IMR-90 (cell line): ENCODE data around the gene PPP2R1B. TPM values are rescaled to one million over a fixed set of nuclear protein-coding genes. Genes with fewer than 3 reads are reported as not detected.

Experiments
- ATAC-seq: fragments of 200-7000 bp; cut with Tn5 transposase; 2 replicates; pipeline ENCODE4 v1.9.1; 2020; ENCODE audit warnings: low read depth, mild to moderate bottlenecking, moderate library complexity
- BruUV-seq: library from RNA; stranded (reverse); fragments of 400-500 nt; replicated peaks from 2 replicates; lab custom pipeline; 2021; lab: Mats Ljungman, UMichigan
- CTCF ChIA-PET: fragments of 300-600 bp; formaldehyde crosslinking; extraction: SDS; loops from one replicate; lab custom pipeline; 2021; ENCODE audit warnings: antibody characterized with exemption; lab: Yijun Ruan, JAX
- POLR2A ChIA-PET: fragments of 300-600 bp; sonication (Branson Sonifier 250); formaldehyde crosslinking; loops from one replicate; lab custom pipeline; 2022; ENCODE audit warnings: antibody characterized with exemption; ENCODE audit not compliant: unreplicated experiment; lab: Charles Lee
- DNase-seq: peaks from one replicate; pipeline ENCODE4 v3.0.0; 2013
- H2AFZ ChIP-seq: replicated peaks from 2 replicates; pipeline ENCODE3; 2013; ENCODE audit warnings: low read length, mild to moderate bottlenecking; ENCODE audit not compliant: poor library complexity
- H2AK5ac ChIP-seq: 2 replicates; pipeline ENCODE4 v1.6.1; 2013; ENCODE audit warnings: low read depth, low read length, inconsistent platforms
- H2AK9ac ChIP-seq: replicated peaks from 2 replicates; pipeline ENCODE3; 2013; ENCODE audit warnings: mild to moderate bottlenecking, low read depth, low read length, moderate library complexity; ENCODE audit not compliant: poor library complexity
- H2BK120ac ChIP-seq: 2 replicates; pipeline ENCODE4 v1.6.1; 2013; ENCODE audit warnings: low read depth, low read length, inconsistent platforms
- H2BK15ac ChIP-seq: 3 replicates; pipeline ENCODE4 v1.6.1; 2013; ENCODE audit warnings: low read depth, low read length, inconsistent platforms
- H2BK20ac ChIP-seq: 2 replicates; pipeline ENCODE4 v1.6.1; 2013; ENCODE audit warnings: low read depth, mild to moderate bottlenecking, inconsistent platforms, low read length, moderate library complexity
- H2BK5ac ChIP-seq: 2 replicates; pipeline ENCODE4 v1.6.1; 2013; ENCODE audit warnings: mild to moderate bottlenecking, low read depth, low read length, inconsistent platforms; ENCODE audit not compliant: poor library complexity, severe bottlenecking
- H3K14ac ChIP-seq: replicated peaks from 2 replicates; pipeline ENCODE4 v1.6.1; 2013; ENCODE audit warnings: low read depth, low read length, inconsistent platforms
- H3K18ac ChIP-seq: 2 replicates; pipeline ENCODE4 v1.6.1; 2013; ENCODE audit warnings: low read depth, low read length, control low read depth
- H3K23ac ChIP-seq: 2 replicates; pipeline ENCODE4 v1.6.1; 2013; ENCODE audit warnings: low read depth, low read length, inconsistent platforms
- H3K27ac ChIP-seq: 2 replicates; pipeline ENCODE4 v1.5.1; 2013; ENCODE audit warnings: mild to moderate bottlenecking, control low read depth, low read length; ENCODE audit not compliant: insufficient read depth
- H3K27me3 ChIP-seq: 2 replicates; pipeline ENCODE4 v1.6.1; 2013; ENCODE audit warnings: low read length; ENCODE audit not compliant: control insufficient read depth, insufficient read depth
- H3K36me3 ChIP-seq: 2 replicates; pipeline ENCODE4 v1.6.1; 2013; ENCODE audit warnings: low read length, mixed read lengths; ENCODE audit not compliant: control insufficient read depth, insufficient read depth
- H3K4ac ChIP-seq: 2 replicates; pipeline ENCODE4 v1.6.1; 2013; ENCODE audit warnings: low read depth, low read length, inconsistent platforms
- H3K4me1 ChIP-seq: 2 replicates; pipeline ENCODE4 v1.6.1; 2013; ENCODE audit warnings: low read length, mixed read lengths; ENCODE audit not compliant: control insufficient read depth, insufficient read depth
- H3K4me2 ChIP-seq: 2 replicates; pipeline ENCODE4 v1.6.1; 2013; ENCODE audit warnings: low read depth, mild to moderate bottlenecking, control low read depth, low read length, moderate library complexity
- H3K4me3 ChIP-seq: 2 replicates; pipeline ENCODE4 v1.5.1; 2013; ENCODE audit warnings: low read depth, mild to moderate bottlenecking, control low read depth, low read length, moderate library complexity; ENCODE audit not compliant: insufficient read depth
- H3K56ac ChIP-seq: 2 replicates; pipeline ENCODE4 v1.6.1; 2013; ENCODE audit warnings: low read length, inconsistent platforms; ENCODE audit not compliant: insufficient read depth; ENCODE audit errors: extremely low read depth
- H3K79me1 ChIP-seq, 2 experiments: 2 replicates each; pipeline ENCODE4 v1.6.1; 2013; ENCODE audit warnings: low read length in 2 of 2, inconsistent platforms in 1 of 2, low read depth in 1 of 2
- H3K9ac ChIP-seq: 2 replicates; pipeline ENCODE4 v1.6.1; 2013; ENCODE audit warnings: low read depth, low read length, control low read depth
- H3K9me1 ChIP-seq: 2 replicates; pipeline ENCODE4 v1.6.1; 2013; ENCODE audit warnings: low read length, inconsistent platforms; ENCODE audit not compliant: insufficient read depth
- H3K9me3 ChIP-seq: 2 replicates; pipeline ENCODE4 v1.6.1; 2013; ENCODE audit warnings: low read length; ENCODE audit not compliant: control insufficient read depth, insufficient read depth
- H4K20me1 ChIP-seq: 2 replicates; pipeline ENCODE4 v1.6.1; 2013; ENCODE audit warnings: low read length, inconsistent platforms; ENCODE audit not compliant: insufficient read depth
- H4K5ac ChIP-seq: 2 replicates; pipeline ENCODE4 v1.6.1; 2013; ENCODE audit warnings: mild to moderate bottlenecking, low read depth, low read length, control low read depth
- H4K8ac ChIP-seq, 2 experiments: 2 replicates each; pipeline ENCODE4 v1.6.1; 2013; ENCODE audit warnings: low read depth in 2 of 2, low read length in 2 of 2, control low read depth in 1 of 2, inconsistent platforms in 1 of 2
- H4K91ac ChIP-seq: 2 replicates; pipeline ENCODE4 v1.6.1; 2013; ENCODE audit warnings: low read depth, low read length, inconsistent platforms; ENCODE audit not compliant: insufficient read depth
- WGBS, 2 experiments: methylation state at CpG; one replicate each; pipeline versions ENCODE4 v1.1.5 to v1.1.7; 2013; ENCODE audit warnings: missing lambda C conversion rate in 2 of 2; ENCODE audit not compliant: insufficient read length in 1 of 2; ENCODE audit errors: extremely low coverage in 2 of 2; 5-methylcytosine and 5-hydroxymethylcytosine counted together
- dilution Hi-C: fragments of 300-500 bp; cut with HindIII; formaldehyde crosslinking; loops from one replicate; pipeline ENCODE4 v1.14.3; 2018; ENCODE audit warnings: low sequenced_read_pairs; ENCODE audit not compliant: unreplicated experiment
- in situ Hi-C: fragments of 300-500 bp; cut with MboI; formaldehyde crosslinking; loops from 3 replicates; pipeline ENCODE4 v1.14.3; 2019; ENCODE audit warnings: low sequenced_read_pairs, inconsistent platforms, mixed read lengths
- intact Hi-C: fragments of 100-400 bp; cut with micrococcal nuclease; formaldehyde crosslinking; loops from 2 replicates; pipeline ENCODE4 v1.10.0; 2022
- polyA plus RNA-seq, 3 experiments: library from polyadenylated mRNA; depleted of rRNA; stranded (reverse); fragments of >200 nt; gene quantifications; 2 replicates each; pipeline ENCODE4 v1.2.3, GENCODE V29; 2012; ENCODE audit warnings: low replicate concordance in 1 of 3
- total RNA-seq: library from RNA; depleted of rRNA; stranded (reverse); fragments of >200 nt; gene quantifications from 2 replicates; pipeline ENCODE4 v1.2.3, GENCODE V29; 2012
- TF ChIP-seq, protein P1 (sequence below): fragments of 150-350 bp; IDR thresholded peaks from 2 replicates; pipeline ENCODE4 v1.6.1; 2017; ENCODE audit warnings: mild to moderate bottlenecking, antibody characterized with exemption, low read length, low read depth

PPP2R1B gene
- total and polyA plus RNA-seq, 2 of the 4 experiments (the other 2 are of a cell fraction), result 23.0 to 62.9 TPM

DNA sequence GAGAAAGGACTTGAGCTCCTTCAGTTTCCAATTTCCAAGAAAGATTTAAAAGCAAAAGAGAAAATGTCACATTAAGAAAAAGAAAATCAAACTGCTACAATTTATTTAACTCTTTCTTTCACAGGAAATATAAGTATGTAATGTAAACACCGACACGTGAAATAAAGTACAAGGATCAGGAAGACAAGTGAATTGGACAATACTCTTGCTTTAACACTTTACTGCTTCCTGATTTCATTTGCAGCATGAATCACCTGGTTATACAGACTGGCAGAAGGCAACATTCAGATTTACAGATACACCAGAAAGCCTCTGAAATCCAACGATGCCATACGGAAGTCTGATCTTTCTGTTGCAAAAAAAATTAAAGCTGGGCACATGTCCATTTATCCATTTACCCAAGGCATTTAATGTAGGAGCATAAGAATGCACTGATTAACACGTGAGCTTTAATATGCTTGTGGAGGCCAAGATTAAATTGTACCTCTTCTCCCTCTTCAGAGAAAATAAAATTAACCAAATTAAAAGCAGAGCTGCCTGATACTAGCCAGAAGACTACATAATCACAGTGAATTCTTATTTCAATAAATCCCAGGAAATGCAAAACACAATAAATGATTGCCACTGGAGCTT, 16.0 kb upstream of the PPP2R1B start:
- intact Hi-C loops, result loop anchor here (5.0 kb wide), 1 partner anchor 35 kb away; no protein-coding TSS in a partner anchor
- Histone ChIP-seq H3K27ac (no peak overlapping the region), H3K4ac (no peak overlapping the region), H2AFZ (no peak overlapping the region), H3K9ac (no peak overlapping the region), H3K4me1 (no peaks in the 10 kb centered on the region), H3K23ac (no peak overlapping the region), H3K9me1 (no peaks in the 10 kb centered on the region), H2BK5ac (no peak overlapping the region), H4K8ac (no peak overlapping the region), H3K27me3 (no peaks in the 10 kb centered on the region), H3K4me3 (no peak overlapping the region), H2BK15ac (no peak overlapping the region), H3K56ac (no peak overlapping the region), H3K9me3 (no peaks in the 10 kb centered on the region), H3K18ac (no peak overlapping the region), H2AK5ac (no peak overlapping the region), H2AK9ac (no peak overlapping the region), H3K79me1 (no peaks in the 10 kb centered on the region), H2BK20ac (no peak overlapping the region), H4K5ac (no peak overlapping the region), H4K91ac (no peak overlapping the region), H4K20me1 (no peaks in the 10 kb centered on the region), H3K4me2 (no peak overlapping the region), H3K36me3 (peaks cover 9% of the 10 kb centered on the region), H2BK120ac (no peak overlapping the region), H3K14ac (no peak overlapping the region)
- DNase-seq (no peak), ATAC-seq (no peak)
- ChIA-PET POLR2A (no interaction called here), CTCF (interaction anchor here (0.7 kb wide), 1 partner anchor 10 kb away, joined by 3 read pairs; no protein-coding TSS in a partner anchor)
- in situ Hi-C loops, result no loop called here
- BruUV-seq, result no TSS peak
- dilution Hi-C loops, result no loop called here
- WGBS, 2 experiments, result no CpG with 5 or more reads among the region's 5 CpGs
- TF ChIP-seq, protein P1, sequence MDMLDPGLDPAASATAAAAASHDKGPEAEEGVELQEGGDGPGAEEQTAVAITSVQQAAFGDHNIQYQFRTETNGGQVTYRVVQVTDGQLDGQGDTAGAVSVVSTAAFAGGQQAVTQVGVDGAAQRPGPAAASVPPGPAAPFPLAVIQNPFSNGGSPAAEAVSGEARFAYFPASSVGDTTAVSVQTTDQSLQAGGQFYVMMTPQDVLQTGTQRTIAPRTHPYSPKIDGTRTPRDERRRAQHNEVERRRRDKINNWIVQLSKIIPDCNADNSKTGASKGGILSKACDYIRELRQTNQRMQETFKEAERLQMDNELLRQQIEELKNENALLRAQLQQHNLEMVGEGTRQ, result no peak
